ENCODE data around the gene POLG.

- TF ChIP-seq ZNF555 (tag by site-specific recombination; conservative IDR thresholded peaks at IDR 0.05), result no peak
- TF ChIP-seq ZNF10 (tag by site-specific recombination; IDR thresholded peaks at IDR 0.05), result no peak
- TF ChIP-seq ZNF311 (tag by site-specific recombination; IDR thresholded peaks at IDR 0.05; ENCODE audit: borderline replicate concordance), result no peak
Observed at GRCh38 chr15:89340573-89340972, 5.9 kb upstream of the POLG start.
